Natural killer cell (primary cell): Measurements from ENCODE around the gene PLEKHA5. TPM values are rescaled to one million over a fixed set of nuclear protein-coding genes. Genes with fewer than 3 reads are reported as not detected.

ENCODE experiments used
- ATAC-seq, 3 donors: fragments of 150-1000 bp in 2 of 3; fragments of 200-7000 bp in 1 of 3; cut with Tn5 transposase; 1 replicate in 1 of 3; 2 replicates in 2 of 3; pipeline ENCODE4 v1.10.0; 2021; ENCODE audit warnings: mild to moderate bottlenecking in 2 of 3, moderate library complexity in 2 of 3
- DNase-seq, 2 donors: peaks; one replicate each; pipeline versions ENCODE4 v3.0.0 to v3.0.0-alpha.2; 2013 to 2021; ENCODE audit warnings: mixed read lengths in 1 of 2
- H3K27ac ChIP-seq: one replicate; pipeline ENCODE4 v1.5.1; 2013; ENCODE audit warnings: mild to moderate bottlenecking, low read length
- H3K27me3 ChIP-seq: one replicate; pipeline ENCODE4 v1.6.1; 2013; ENCODE audit warnings: low read length; ENCODE audit not compliant: control insufficient read depth, insufficient read depth
- H3K36me3 ChIP-seq: one replicate; pipeline ENCODE4 v1.6.1; 2013; ENCODE audit warnings: low read length; ENCODE audit not compliant: control insufficient read depth, insufficient read depth
- H3K4me1 ChIP-seq: one replicate; pipeline ENCODE4 v1.6.1; 2013; ENCODE audit warnings: low read length; ENCODE audit not compliant: control insufficient read depth, insufficient read depth
- H3K4me3 ChIP-seq: one replicate; pipeline ENCODE4 v1.5.1; 2013; ENCODE audit warnings: low read length
- H3K9me3 ChIP-seq: one replicate; pipeline ENCODE4 v1.6.1; 2013; ENCODE audit warnings: low read length; ENCODE audit not compliant: control insufficient read depth, insufficient read depth
- H3K27ac Mint-ChIP-seq, 2 donors: one replicate each; pipeline ENCODE4 v1.8.0; 2022; ENCODE audit warnings: mild to moderate bottlenecking in 2 of 2, mixed read lengths in 2 of 2, moderate library complexity in 1 of 2
- H3K27me3 Mint-ChIP-seq, 2 donors: one replicate each; pipeline ENCODE4 v1.8.0; 2022; ENCODE audit warnings: low read depth in 2 of 2, mixed read lengths in 2 of 2
- H3K36me3 Mint-ChIP-seq: one replicate; pipeline ENCODE4 v1.8.0; 2022; ENCODE audit warnings: mixed read lengths
- H3K4me1 Mint-ChIP-seq, 2 donors: one replicate each; pipeline ENCODE4 v1.8.0; 2022; ENCODE audit warnings: mixed read lengths in 2 of 2
- H3K4me3 Mint-ChIP-seq: one replicate; pipeline ENCODE4 v1.8.0; 2022; ENCODE audit warnings: mild to moderate bottlenecking, moderate library complexity, mixed read lengths
- H3K9me3 Mint-ChIP-seq, 2 donors: one replicate each; pipeline ENCODE4 v1.8.0; 2022; ENCODE audit warnings: mixed read lengths in 2 of 2
- CTCF ChIP-seq: fragments of 200-600 bp; IDR thresholded peaks from one replicate; pipeline ENCODE4 v1.8.0; 2022; ENCODE audit warnings: antibody characterized with exemption
- WGBS: methylation state at CpG from one replicate; pipeline ENCODE4 v1.1.7; 2013; ENCODE audit warnings: missing lambda C conversion rate; ENCODE audit not compliant: insufficient coverage; 5-methylcytosine and 5-hydroxymethylcytosine counted together
- intact Hi-C: fragments of 100-400 bp; cut with micrococcal nuclease; formaldehyde crosslinking; loops from one replicate; pipeline ENCODE4 v1.14.2; 2022
- total RNA-seq, 4 donors: library from RNA; stranded (reverse); fragments of 120-200 nt in 1 of 4; gene quantifications; one replicate each; pipeline versions ENCODE4 v1.2.3 to v1.2.4, GENCODE V29; 2013 to 2022

The PLEKHA5 gene
- total RNA-seq, 3 donors from 2014 or later (not counting 1 experiment from before 2014, with no cell fraction given) = 5.2 to 12.1 (median 7.0) TPM

GRCh38 chr12:19419086-19419485 is 289.6 kb downstream of the PLEKHA5 start:
- no peaks in the 10 kb centered on the region for H3K9me3 ChIP-seq
- H3K4me1 ChIP-seq = no peaks in the 10 kb centered on the region
- ATAC-seq (no peak), DNase-seq (no peak)
- no peaks in the 10 kb centered on the region for H3K36me3 ChIP-seq
- H3K4me3 ChIP-seq = no peak overlapping the region
- H3K27ac Mint-ChIP-seq = no peak overlapping the region
- H3K4me1 Mint-ChIP-seq = peaks cover 6 to 9% of the 10 kb centered on the region in 2 donors
- no peak overlapping the region for H3K4me3 Mint-ChIP-seq
- H3K27me3 ChIP-seq = no peaks in the 10 kb centered on the region
- no peaks in the 10 kb centered on the region for H3K36me3 Mint-ChIP-seq
- H3K9me3 Mint-ChIP-seq = no peaks in the 10 kb centered on the region
- 94% methylated on average over 13 of the region's 14 CpGs for WGBS
- H3K27me3 Mint-ChIP-seq = no peaks in the 10 kb centered on the region
- H3K27ac ChIP-seq = no peak overlapping the region
- intact Hi-C loops = no loop called here
- no peak for TF ChIP-seq CTCF

GRCh38 chr12:19421503-19422282 is 292.2 kb downstream of the PLEKHA5 start:
- DNase-seq (no peak), ATAC-seq (no peak)
- no peaks in the 10 kb centered on the region for H3K36me3 ChIP-seq
- 95% methylated on average over 6 of the region's 6 CpGs for WGBS
- no peak overlapping the region for H3K27ac Mint-ChIP-seq
- H3K36me3 Mint-ChIP-seq = no peaks in the 10 kb centered on the region
- TF ChIP-seq CTCF = no peak
- H3K4me1 ChIP-seq = no peaks in the 10 kb centered on the region
- no peaks in the 10 kb centered on the region for H3K27me3 ChIP-seq
- H3K4me3 ChIP-seq = no peak overlapping the region
- intact Hi-C loops = no loop called here
- no peaks in the 10 kb centered on the region for H3K27me3 Mint-ChIP-seq
- no peaks in the 10 kb centered on the region for H3K9me3 Mint-ChIP-seq
- H3K9me3 ChIP-seq = no peaks in the 10 kb centered on the region
- H3K27ac ChIP-seq = no peak overlapping the region
- peaks cover 6 to 10% of the 10 kb centered on the region in 2 donors for H3K4me1 Mint-ChIP-seq
- no peak overlapping the region for H3K4me3 Mint-ChIP-seq

GRCh38 chr12:19423166-19423930 is 293.8 kb downstream of the PLEKHA5 start:
- no peak for DNase-seq
- Histone ChIP-seq H3K4me1 (peaks cover 7% of the 10 kb centered on the region), H3K27me3 (no peaks in the 10 kb centered on the region), H3K9me3 (no peaks in the 10 kb centered on the region), H3K36me3 (no peaks in the 10 kb centered on the region), H3K4me3 (no peak overlapping the region), H3K27ac (no peak overlapping the region)
- no peaks in the 10 kb centered on the region for H3K9me3 Mint-ChIP-seq
- no peak overlapping the region for H3K4me3 Mint-ChIP-seq
- no peak overlapping the region for H3K27ac Mint-ChIP-seq
- no peak for TF ChIP-seq CTCF
- H3K36me3 Mint-ChIP-seq = no peaks in the 10 kb centered on the region
- no peak for ATAC-seq
- peaks cover 11 to 14% of the 10 kb centered on the region in 2 donors for H3K4me1 Mint-ChIP-seq
- intact Hi-C loops = no loop called here
- no peaks in the 10 kb centered on the region for H3K27me3 Mint-ChIP-seq
- 94% methylated on average over 9 of the region's 12 CpGs for WGBS
